ENCODE data around the gene PLA2G6.

The PLA2G6 gene

DNA sequence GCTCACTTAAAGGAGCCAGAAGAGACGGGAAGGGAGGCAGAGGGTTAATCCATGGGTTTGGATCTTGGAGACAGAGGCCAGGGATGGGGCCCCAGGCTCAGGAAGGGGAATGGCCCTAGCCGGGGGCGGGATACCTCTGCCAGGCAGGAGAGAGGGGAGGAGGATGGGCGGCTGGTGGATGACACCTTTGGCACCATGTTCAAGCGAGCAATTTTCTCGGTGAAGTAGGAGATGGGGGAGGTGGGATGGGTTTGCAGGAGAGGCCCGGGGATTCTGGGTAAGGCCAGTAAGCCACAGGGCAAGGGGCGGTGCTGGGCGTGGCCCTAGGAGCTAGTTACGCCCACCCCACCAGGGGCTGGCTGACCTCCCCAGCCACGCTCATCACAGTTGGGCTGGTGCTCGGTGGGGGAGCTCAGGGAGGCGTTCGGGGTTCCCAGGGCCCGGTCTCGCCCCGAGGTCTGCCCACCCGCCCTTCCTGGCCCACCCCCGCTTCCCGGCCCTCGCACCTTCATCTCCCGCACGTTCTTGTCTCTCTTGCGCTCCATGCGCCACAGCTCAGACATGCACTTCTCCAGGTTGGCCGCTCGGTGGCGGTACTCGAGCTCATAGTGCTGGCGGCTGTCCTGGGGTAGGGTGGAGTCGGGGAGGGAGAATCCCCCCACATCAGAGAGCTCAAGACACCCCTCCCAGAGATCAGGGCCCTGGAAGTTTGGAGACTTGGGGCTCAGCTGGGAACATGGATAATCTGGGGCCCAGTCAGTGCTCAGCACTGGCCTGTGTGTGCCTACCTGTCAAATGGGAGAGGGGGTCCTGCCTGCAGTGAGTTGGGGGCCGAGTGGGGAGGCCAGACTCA is 83.8 kb downstream of the PLA2G6 start:
- Histone ChIP-seq H3K4me3 (no peak overlapping the region), H3K27ac (peak overlapping the region; percentile 28 to 63)
- no peak for DNase-seq (ENCODE audit: low spot score)
- TF ChIP-seq, protein P1, sequence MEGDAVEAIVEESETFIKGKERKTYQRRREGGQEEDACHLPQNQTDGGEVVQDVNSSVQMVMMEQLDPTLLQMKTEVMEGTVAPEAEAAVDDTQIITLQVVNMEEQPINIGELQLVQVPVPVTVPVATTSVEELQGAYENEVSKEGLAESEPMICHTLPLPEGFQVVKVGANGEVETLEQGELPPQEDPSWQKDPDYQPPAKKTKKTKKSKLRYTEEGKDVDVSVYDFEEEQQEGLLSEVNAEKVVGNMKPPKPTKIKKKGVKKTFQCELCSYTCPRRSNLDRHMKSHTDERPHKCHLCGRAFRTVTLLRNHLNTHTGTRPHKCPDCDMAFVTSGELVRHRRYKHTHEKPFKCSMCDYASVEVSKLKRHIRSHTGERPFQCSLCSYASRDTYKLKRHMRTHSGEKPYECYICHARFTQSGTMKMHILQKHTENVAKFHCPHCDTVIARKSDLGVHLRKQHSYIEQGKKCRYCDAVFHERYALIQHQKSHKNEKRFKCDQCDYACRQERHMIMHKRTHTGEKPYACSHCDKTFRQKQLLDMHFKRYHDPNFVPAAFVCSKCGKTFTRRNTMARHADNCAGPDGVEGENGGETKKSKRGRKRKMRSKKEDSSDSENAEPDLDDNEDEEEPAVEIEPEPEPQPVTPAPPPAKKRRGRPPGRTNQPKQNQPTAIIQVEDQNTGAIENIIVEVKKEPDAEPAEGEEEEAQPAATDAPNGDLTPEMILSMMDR (IDR thresholded peaks at IDR 0.05), result no peak

DNA sequence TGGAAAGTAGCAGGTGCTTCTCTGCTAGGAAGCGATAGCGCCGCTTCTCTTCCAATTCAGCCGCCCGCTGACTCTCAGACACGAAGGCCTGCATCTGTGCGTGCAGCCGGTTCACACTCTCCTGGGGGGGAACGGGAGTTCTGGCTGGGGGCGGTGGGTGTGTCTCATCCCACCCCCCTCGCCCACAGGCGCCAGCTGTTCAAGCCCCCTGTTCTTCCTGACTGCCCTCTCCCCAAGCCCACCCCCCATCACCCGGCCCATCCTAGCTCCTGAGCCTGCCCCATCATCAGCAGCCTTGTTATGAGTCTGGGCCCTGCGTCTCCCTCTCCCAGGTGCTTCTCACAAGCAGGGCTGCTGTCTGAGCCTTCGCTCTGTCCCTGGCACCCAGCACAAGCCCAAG is 84.6 kb downstream of the PLA2G6 start:
- no peak overlapping the region for H3K27ac ChIP-seq
- DNase-seq (ENCODE audit: low spot score), result no peak
- TF ChIP-seq, protein P1 (IDR thresholded peaks at IDR 0.05), result no peak
- no peak overlapping the region for H3K4me3 ChIP-seq

DNA sequence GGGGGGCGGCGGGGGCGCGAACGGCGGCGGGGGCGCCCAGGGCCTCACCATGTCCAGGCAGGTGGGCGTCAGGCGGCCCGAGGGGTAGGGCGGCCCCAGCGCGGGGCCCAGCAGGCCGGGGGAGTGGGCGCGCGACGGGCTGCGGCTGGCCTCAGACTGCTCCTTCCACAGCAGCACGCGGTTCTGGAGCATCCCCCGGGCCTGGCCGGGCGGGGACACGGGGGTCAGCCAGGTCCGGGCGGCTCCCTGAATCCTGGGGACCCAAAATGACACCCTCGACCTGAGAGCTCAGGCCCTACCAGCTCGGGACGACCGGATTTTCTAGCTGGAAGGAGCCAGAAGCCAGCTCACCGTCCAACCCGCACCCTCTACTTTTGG is 92.2 kb downstream of the PLA2G6 start:
- Histone ChIP-seq H3K4me3 (peak overlapping the region; percentile 62), H3K27ac (no peak overlapping the region)

DNA sequence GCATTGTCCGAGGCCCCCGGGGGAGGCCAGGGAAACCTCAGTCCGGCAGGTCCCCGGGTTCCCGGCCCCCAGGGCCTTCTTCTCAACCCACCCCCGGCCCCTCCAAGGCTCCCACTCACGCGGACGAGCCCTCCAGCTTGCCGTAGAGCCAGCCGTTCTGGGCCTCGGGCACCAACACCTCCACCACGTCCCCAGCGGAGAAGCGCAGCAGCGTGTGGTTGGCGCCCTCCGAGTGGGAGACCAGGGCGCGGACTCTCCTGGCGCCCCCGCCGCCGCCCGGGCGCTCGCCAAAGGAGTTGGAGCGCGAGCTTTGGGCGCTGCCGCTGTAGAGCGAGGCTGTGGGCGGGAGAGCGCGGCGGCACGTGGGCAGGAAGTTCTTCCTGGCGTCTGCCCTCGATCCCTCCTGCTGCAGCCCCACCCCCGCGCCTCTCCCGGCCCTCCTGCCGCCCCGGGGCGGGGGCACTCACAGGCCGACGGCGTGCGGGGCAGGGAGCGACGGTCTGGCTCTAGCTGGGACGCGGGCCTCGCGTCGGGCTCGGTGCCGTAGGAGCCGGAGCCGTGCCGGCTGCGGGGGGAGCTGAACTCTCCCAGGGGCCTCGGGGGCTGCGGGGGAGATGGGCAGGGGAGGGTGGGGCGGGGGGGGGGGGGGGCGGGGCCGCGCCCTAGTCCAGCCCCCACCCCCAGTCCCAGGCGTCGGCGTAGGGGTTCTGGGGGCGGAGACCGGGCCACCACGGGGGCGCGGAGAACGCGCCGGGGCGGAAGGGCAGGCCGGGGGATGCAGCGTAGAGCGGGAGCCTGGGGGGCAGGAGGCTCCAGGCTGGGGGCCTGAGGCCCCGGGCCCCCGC is 92.8 kb downstream of the PLA2G6 start:
- DNase-seq (ENCODE audit: low spot score), result no peak
- H3K27ac ChIP-seq, result no peak overlapping the region
- peak overlapping the region; percentile 62 for H3K4me3 ChIP-seq
- TF ChIP-seq, protein P1 (IDR thresholded peaks at IDR 0.05), result no peak

More for the DNA sequence above, 92.2 kb downstream of the PLA2G6 start:
- TF ChIP-seq, protein P1 (IDR thresholded peaks at IDR 0.05), result no peak
- no peak for DNase-seq (ENCODE audit: low spot score)

DNA sequence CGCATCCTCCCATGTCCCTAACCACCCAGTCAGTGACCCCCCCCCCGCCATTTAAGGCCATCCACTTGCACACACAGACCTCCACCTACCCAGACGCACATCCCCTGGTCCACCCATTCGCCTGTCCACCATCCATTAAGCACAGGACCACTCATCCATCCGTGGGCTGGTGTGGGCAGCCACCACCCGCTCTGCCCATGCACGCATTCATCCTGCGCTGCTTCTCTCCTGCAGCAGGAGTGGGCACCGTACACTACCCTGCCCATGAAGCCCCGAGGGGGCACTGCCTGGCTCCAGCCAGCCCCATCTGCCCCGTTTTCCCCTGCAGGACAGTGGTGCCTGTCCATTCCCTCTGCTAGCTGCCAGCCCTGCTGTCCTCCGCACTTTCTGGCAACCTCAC is 93.8 kb downstream of the PLA2G6 start:
- H3K4me3 ChIP-seq, result no peak overlapping the region
- no peak overlapping the region for H3K27ac ChIP-seq
- TF ChIP-seq, protein P1 (IDR thresholded peaks at IDR 0.05), result no peak
- DNase-seq (ENCODE audit: low spot score), result no peak

DNA sequence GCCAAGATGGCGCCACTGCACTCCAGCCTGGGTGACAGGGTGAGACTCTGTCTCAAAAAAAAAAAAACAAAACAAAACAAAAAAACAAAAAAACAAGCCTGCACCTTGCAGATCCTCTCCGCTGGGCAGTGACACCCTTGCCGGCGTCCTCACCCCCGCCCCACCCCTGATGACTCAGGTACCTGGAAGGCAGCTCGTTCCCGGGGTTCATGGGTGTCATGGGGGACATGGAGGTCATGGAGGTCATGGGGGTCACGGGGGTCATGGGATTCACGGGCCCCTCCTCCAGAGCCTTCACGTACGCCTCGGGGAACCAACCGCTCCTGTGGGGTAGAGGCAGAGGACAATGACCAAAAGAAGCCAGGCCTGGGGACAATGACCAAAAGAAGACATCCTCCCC is 94.7 kb downstream of the PLA2G6 start:
- TF ChIP-seq, protein P1 (IDR thresholded peaks at IDR 0.05), result no peak
- H3K4me3 ChIP-seq, result no peak overlapping the region
- no peak for DNase-seq (ENCODE audit: low spot score)
- no peak overlapping the region for H3K27ac ChIP-seq
